Measurements from ENCODE around the gene ZNF316. TPM values are rescaled to one million over a fixed set of nuclear protein-coding genes. Genes with fewer than 3 reads are reported as not detected.

ZNF316 gene
- total and polyA plus RNA-seq, 2 experiments from 2014 or later = 1.1 to 17.4 TPM

DNA sequence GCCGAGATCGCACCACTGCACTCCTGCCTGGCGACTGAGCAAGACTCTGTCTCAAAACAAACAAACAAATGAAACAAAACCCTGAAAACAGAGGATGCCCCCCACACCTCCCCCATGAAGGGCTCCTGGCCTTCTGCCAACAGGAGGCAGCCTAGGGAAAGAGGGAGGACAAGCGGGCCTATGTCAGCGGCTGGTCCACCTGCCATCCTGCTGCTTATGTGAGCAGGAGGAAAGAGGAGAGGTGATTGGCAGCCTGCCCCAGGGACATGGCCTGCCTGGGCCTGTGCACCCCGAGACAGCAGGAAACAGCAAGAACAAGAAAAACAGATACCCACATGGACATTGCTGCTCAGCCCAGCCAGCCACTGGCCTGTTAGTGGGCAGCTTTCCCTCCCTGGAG, 9.1 kb upstream of the ZNF316 start:
- Histone ChIP-seq H4K20me1 (replicated peaks; ENCODE audit: insufficient read depth) (no peaks in the 10 kb centered on the region), H3K79me2 (replicated peaks; ENCODE audit: insufficient read depth) (no peaks in the 10 kb centered on the region), H3K27ac (ENCODE audit: low read depth) (no peak overlapping the region), H3F3A (replicated peaks; ENCODE audit: low read depth) (no peaks in the 10 kb centered on the region), H3K4me1 (ENCODE audit: insufficient read depth) (no peaks in the 10 kb centered on the region), H3K9me2 (ENCODE audit: insufficient read depth) (no peaks in the 10 kb centered on the region), H3K4me3 (no peak overlapping the region), H3K27me3 (ENCODE audit: insufficient read depth) (no peaks in the 10 kb centered on the region), H3K4me2 (no peak overlapping the region), H2AFZ (no peak overlapping the region), H3K36me3 (ENCODE audit: insufficient read depth) (no peaks in the 10 kb centered on the region)
- Mint-ChIP-seq H3K4me3 (no peak overlapping the region), H3K36me3 (ENCODE audit: low read depth) (peaks cover 6% of the 10 kb centered on the region), H3K4me1 (no peaks in the 10 kb centered on the region; the same call in 2 of the 3 replicates), H3K27me3 (ENCODE audit: insufficient read depth, low read depth, poor library complexity) (peaks cover 2% of the 10 kb centered on the region), H3K9me3 (no peaks in the 10 kb centered on the region), H3K27ac (no peak overlapping the region)
- TF ChIP-seq, protein P1, sequence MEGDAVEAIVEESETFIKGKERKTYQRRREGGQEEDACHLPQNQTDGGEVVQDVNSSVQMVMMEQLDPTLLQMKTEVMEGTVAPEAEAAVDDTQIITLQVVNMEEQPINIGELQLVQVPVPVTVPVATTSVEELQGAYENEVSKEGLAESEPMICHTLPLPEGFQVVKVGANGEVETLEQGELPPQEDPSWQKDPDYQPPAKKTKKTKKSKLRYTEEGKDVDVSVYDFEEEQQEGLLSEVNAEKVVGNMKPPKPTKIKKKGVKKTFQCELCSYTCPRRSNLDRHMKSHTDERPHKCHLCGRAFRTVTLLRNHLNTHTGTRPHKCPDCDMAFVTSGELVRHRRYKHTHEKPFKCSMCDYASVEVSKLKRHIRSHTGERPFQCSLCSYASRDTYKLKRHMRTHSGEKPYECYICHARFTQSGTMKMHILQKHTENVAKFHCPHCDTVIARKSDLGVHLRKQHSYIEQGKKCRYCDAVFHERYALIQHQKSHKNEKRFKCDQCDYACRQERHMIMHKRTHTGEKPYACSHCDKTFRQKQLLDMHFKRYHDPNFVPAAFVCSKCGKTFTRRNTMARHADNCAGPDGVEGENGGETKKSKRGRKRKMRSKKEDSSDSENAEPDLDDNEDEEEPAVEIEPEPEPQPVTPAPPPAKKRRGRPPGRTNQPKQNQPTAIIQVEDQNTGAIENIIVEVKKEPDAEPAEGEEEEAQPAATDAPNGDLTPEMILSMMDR (conservative IDR thresholded peaks at IDR 0.05; ENCODE audit: low read depth in 2 of 2) = peak in 1 of 2 experiments; percentile 39; a peak in 1 of 4 replicates
- TF ChIP-seq ZNF114 (CRISPR knock-in tag; IDR thresholded peaks at IDR 0.05) = no peak
- DNase-seq (ENCODE audit: low spot score) (no peak), ATAC-seq (peak; percentile 47; the same call in 2 of the 3 replicates)

DNA sequence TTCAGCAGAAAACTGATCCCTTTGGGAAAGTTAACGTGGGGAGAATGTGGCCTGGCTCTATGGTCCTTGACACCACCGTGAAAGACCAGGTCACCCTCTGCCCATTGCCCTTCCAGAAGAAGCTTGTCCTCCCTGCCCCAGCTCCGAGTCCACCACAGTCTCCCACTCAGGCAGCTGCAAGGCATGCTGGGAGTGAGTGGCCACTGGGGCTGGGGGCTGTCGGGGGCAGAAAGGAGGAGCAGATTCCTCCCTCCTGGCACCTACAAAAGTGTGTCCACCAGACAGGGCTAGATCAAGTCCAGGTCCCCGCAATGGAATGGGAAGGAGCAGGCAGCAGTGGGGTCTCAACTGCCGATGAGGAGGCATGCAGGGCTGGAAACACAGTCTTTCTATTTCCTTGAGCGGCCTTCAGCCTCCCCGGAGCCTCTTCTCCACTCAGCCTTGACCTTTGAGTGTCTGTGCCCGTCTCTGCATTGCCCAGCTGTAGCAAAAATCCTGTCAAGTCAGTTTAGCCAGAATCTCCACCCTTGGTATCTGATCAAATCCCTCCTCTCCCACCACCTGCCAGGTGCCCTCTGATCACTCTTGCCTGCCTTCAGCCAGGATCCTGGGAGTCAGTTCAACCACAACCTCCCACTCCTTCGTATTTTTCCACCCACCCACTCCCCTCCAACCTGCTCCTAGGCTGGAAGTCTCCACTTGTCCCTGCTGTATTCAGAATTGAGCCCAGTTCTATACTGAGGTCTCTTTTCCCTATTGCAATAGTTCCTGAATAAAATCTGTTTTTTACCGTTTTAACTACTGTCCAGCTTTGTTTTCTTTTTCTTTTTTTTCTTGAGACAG, 6.9 kb upstream of the ZNF316 start:
- Histone ChIP-seq H3K4me2 (no peak overlapping the region), H3K4me1 (ENCODE audit: insufficient read depth) (no peaks in the 10 kb centered on the region), H3K9me2 (ENCODE audit: insufficient read depth) (no peaks in the 10 kb centered on the region), H3K36me3 (ENCODE audit: insufficient read depth) (no peaks in the 10 kb centered on the region), H4K20me1 (replicated peaks; ENCODE audit: insufficient read depth) (no peaks in the 10 kb centered on the region), H3K79me2 (replicated peaks; ENCODE audit: insufficient read depth) (no peaks in the 10 kb centered on the region), H3K4me3 (no peak overlapping the region), H2AFZ (no peak overlapping the region), H3K27ac (ENCODE audit: low read depth) (no peak overlapping the region), H3F3A (replicated peaks; ENCODE audit: low read depth) (no peaks in the 10 kb centered on the region), H3K27me3 (ENCODE audit: insufficient read depth) (no peaks in the 10 kb centered on the region)
- no peak overlapping the region for H3K27ac Mint-ChIP-seq
- ATAC-seq (no peak), DNase-seq (ENCODE audit: low spot score) (no peak)
- no peak overlapping the region for H3K4me3 Mint-ChIP-seq
- H3K27me3 Mint-ChIP-seq (ENCODE audit: insufficient read depth, low read depth, poor library complexity) = peaks cover 2% of the 10 kb centered on the region
- no peaks in the 10 kb centered on the region for H3K9me3 Mint-ChIP-seq
- H3K36me3 Mint-ChIP-seq (ENCODE audit: low read depth) = no peaks in the 10 kb centered on the region
- no peaks in the 10 kb centered on the region; the same call in 2 of the 3 replicates for H3K4me1 Mint-ChIP-seq
- no peak for TF ChIP-seq JUNB (IDR thresholded peaks at IDR 0.05; ENCODE audit: unreplicated experiment)
- TF ChIP-seq, protein P1 (conservative IDR thresholded peaks at IDR 0.05; ENCODE audit: low read depth in 2 of 2) = no peak
- no peak for TF ChIP-seq NANOG (IDR thresholded peaks at IDR 0.05; ENCODE audit: borderline replicate concordance)
- TF ChIP-seq STAT1 (IDR thresholded peaks at IDR 0.05; ENCODE audit: unreplicated experiment) = no peak
- TF ChIP-seq POLR2AphosphoS5 (IDR thresholded peaks at IDR 0.05; ENCODE audit: low read depth) = no peak
- TF ChIP-seq, protein P2, sequence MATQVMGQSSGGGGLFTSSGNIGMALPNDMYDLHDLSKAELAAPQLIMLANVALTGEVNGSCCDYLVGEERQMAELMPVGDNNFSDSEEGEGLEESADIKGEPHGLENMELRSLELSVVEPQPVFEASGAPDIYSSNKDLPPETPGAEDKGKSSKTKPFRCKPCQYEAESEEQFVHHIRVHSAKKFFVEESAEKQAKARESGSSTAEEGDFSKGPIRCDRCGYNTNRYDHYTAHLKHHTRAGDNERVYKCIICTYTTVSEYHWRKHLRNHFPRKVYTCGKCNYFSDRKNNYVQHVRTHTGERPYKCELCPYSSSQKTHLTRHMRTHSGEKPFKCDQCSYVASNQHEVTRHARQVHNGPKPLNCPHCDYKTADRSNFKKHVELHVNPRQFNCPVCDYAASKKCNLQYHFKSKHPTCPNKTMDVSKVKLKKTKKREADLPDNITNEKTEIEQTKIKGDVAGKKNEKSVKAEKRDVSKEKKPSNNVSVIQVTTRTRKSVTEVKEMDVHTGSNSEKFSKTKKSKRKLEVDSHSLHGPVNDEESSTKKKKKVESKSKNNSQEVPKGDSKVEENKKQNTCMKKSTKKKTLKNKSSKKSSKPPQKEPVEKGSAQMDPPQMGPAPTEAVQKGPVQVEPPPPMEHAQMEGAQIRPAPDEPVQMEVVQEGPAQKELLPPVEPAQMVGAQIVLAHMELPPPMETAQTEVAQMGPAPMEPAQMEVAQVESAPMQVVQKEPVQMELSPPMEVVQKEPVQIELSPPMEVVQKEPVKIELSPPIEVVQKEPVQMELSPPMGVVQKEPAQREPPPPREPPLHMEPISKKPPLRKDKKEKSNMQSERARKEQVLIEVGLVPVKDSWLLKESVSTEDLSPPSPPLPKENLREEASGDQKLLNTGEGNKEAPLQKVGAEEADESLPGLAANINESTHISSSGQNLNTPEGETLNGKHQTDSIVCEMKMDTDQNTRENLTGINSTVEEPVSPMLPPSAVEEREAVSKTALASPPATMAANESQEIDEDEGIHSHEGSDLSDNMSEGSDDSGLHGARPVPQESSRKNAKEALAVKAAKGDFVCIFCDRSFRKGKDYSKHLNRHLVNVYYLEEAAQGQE (IDR thresholded peaks at IDR 0.05; ENCODE audit: unreplicated experiment) = no peak
- TF ChIP-seq EZH2 (IDR thresholded peaks at IDR 0.05; ENCODE audit: low read depth, unreplicated experiment) = no peak

All from GM23338 (cell line).